Dendritic cell treated with granulocyte-macrophage colony-stimulating factor and Interleukin-4, amounts not matched to agents 40 ng/mL and 50 ng/mL, for 4 days (primary cell): ENCODE data around the gene KRTAP13-4.

Experiments used
- H3K27ac Mint-ChIP-seq: one replicate; pipeline ENCODE4 v1.8.0; 2022; ENCODE audit warnings: mild to moderate bottlenecking, mixed read lengths
- H3K27me3 Mint-ChIP-seq: one replicate; pipeline ENCODE4 v1.8.0; 2022; ENCODE audit warnings: mild to moderate bottlenecking, mixed read lengths
- H3K36me3 Mint-ChIP-seq: one replicate; pipeline ENCODE4 v1.8.0; 2022; ENCODE audit warnings: low read depth, mixed read lengths
- H3K4me1 Mint-ChIP-seq: one replicate; pipeline ENCODE4 v1.8.0; 2022; ENCODE audit warnings: low read depth, mixed read lengths
- H3K4me3 Mint-ChIP-seq: one replicate; pipeline ENCODE4 v1.8.0; 2022; ENCODE audit warnings: mild to moderate bottlenecking, moderate library complexity, mixed read lengths
- H3K9me3 Mint-ChIP-seq: one replicate; pipeline ENCODE4 v1.8.0; 2022; ENCODE audit warnings: mixed read lengths
- intact Hi-C: fragments of 100-400 bp; cut with micrococcal nuclease; formaldehyde crosslinking; loops from one replicate; pipeline ENCODE4 v1.15.0; 2022

KRTAP13-4 gene

GRCh38 chr21:30430170-30430655 lies at the start of gene KRTAP13-4:
TSS of gene KRTAP13-4 (plus strand) at chr21:30430220. CDS start at chr21:30430276, 56 bp downstream.
- Mint-ChIP-seq H3K9me3 (no peaks in the 10 kb centered on the region), H3K27ac (no peak within 1 kb of the TSS), H3K4me3 (no peak within 1 kb of the TSS), H3K36me3 (no peaks in the 10 kb centered on the region), H3K4me1 (no peaks in the 10 kb centered on the region), H3K27me3 (no peaks in the 10 kb centered on the region)
- intact Hi-C loops = no loop called here

- intact Hi-C loops = no loop called here
- no peak overlapping the region for H3K4me3 Mint-ChIP-seq
- H3K36me3 Mint-ChIP-seq = no peaks in the 10 kb centered on the region
- H3K4me1 Mint-ChIP-seq = no peaks in the 10 kb centered on the region
- H3K9me3 Mint-ChIP-seq = no peaks in the 10 kb centered on the region
- H3K27ac Mint-ChIP-seq = no peak overlapping the region
- no peaks in the 10 kb centered on the region for H3K27me3 Mint-ChIP-seq
These were observed 47.8 kb upstream of the KRTAP13-4 start for GRCh38 chr21:30382201-30382600.

GRCh38 chr21:30391492-30392025 lies 38.5 kb upstream of the KRTAP13-4 start:
- no peak overlapping the region for H3K4me3 Mint-ChIP-seq
- H3K36me3 Mint-ChIP-seq = no peaks in the 10 kb centered on the region
- intact Hi-C loops = no loop called here
- H3K9me3 Mint-ChIP-seq = peaks cover 11% of the 10 kb centered on the region
- no peak overlapping the region for H3K27ac Mint-ChIP-seq
- H3K4me1 Mint-ChIP-seq = no peaks in the 10 kb centered on the region
- H3K27me3 Mint-ChIP-seq = no peaks in the 10 kb centered on the region

GRCh38 chr21:30395731-30396130 lies 34.3 kb upstream of the KRTAP13-4 start, which contains the start of gene KRTAP13-1:
TSS of gene KRTAP13-1 (plus strand) at chr21:30396031. CDS start at chr21:30396087, 56 bp downstream.
- Mint-ChIP-seq H3K4me3 (no peak within 1 kb of the TSS), H3K27ac (no peak within 1 kb of the TSS), H3K4me1 (no peaks in the 10 kb centered on the region), H3K27me3 (no peaks in the 10 kb centered on the region), H3K36me3 (no peaks in the 10 kb centered on the region), H3K9me3 (peaks cover under 1% of the 10 kb centered on the region)
- intact Hi-C loops = no loop called here

GRCh38 chr21:30408782-30409494 lies 21.1 kb upstream of the KRTAP13-4 start:
- Mint-ChIP-seq H3K27me3 (no peaks in the 10 kb centered on the region), H3K36me3 (no peaks in the 10 kb centered on the region), H3K9me3 (no peaks in the 10 kb centered on the region), H3K4me1 (no peaks in the 10 kb centered on the region), H3K4me3 (no peak overlapping the region), H3K27ac (no peak overlapping the region)
- intact Hi-C loops = no loop called here

- Mint-ChIP-seq H3K4me3 (no peak overlapping the region), H3K27me3 (no peaks in the 10 kb centered on the region), H3K4me1 (no peaks in the 10 kb centered on the region), H3K9me3 (peaks cover 17% of the 10 kb centered on the region), H3K36me3 (no peaks in the 10 kb centered on the region), H3K27ac (no peak overlapping the region)
- intact Hi-C loops = no loop called here
These were observed 14.0 kb upstream of the KRTAP13-4 start for GRCh38 chr21:30415993-30416392.

- H3K27me3 Mint-ChIP-seq = no peaks in the 10 kb centered on the region
- H3K4me3 Mint-ChIP-seq = no peak within 1 kb of the TSS
- no peak within 1 kb of the TSS for H3K27ac Mint-ChIP-seq
- no peaks in the 10 kb centered on the region for H3K36me3 Mint-ChIP-seq
- H3K4me1 Mint-ChIP-seq = no peaks in the 10 kb centered on the region
- intact Hi-C loops = no loop called here
- H3K9me3 Mint-ChIP-seq = no peaks in the 10 kb centered on the region
These were observed 4.2 kb upstream of the KRTAP13-4 start, which contains the start of gene KRTAP13-3 for GRCh38 chr21:30425826-30426225. TSS of gene KRTAP13-3 (minus strand) at chr21:30425926. CDS start at chr21:30425912, 14 bp downstream.

GRCh38 chr21:30426731-30427130 lies 3.3 kb upstream of the KRTAP13-4 start:
- no peak overlapping the region for H3K27ac Mint-ChIP-seq
- H3K4me3 Mint-ChIP-seq = no peak overlapping the region
- H3K9me3 Mint-ChIP-seq = no peaks in the 10 kb centered on the region
- no peaks in the 10 kb centered on the region for H3K27me3 Mint-ChIP-seq
- H3K4me1 Mint-ChIP-seq = no peaks in the 10 kb centered on the region
- intact Hi-C loops = no loop called here
- H3K36me3 Mint-ChIP-seq = no peaks in the 10 kb centered on the region

GRCh38 chr21:30434033-30434631 lies 4.1 kb downstream of the KRTAP13-4 start:
- Mint-ChIP-seq H3K4me3 (no peak overlapping the region), H3K27me3 (no peaks in the 10 kb centered on the region), H3K4me1 (no peaks in the 10 kb centered on the region), H3K36me3 (no peaks in the 10 kb centered on the region), H3K9me3 (no peaks in the 10 kb centered on the region), H3K27ac (no peak overlapping the region)
- intact Hi-C loops = no loop called here

GRCh38 chr21:30437010-30437565 lies 7.1 kb downstream of the KRTAP13-4 start:
- intact Hi-C loops = no loop called here
- Mint-ChIP-seq H3K27me3 (no peaks in the 10 kb centered on the region), H3K4me1 (no peaks in the 10 kb centered on the region), H3K27ac (no peak overlapping the region), H3K36me3 (no peaks in the 10 kb centered on the region), H3K9me3 (no peaks in the 10 kb centered on the region), H3K4me3 (no peak overlapping the region)

- H3K4me1 Mint-ChIP-seq = no peaks in the 10 kb centered on the region
- no peaks in the 10 kb centered on the region for H3K9me3 Mint-ChIP-seq
- H3K27me3 Mint-ChIP-seq = no peaks in the 10 kb centered on the region
- no peaks in the 10 kb centered on the region for H3K36me3 Mint-ChIP-seq
- no peak within 1 kb of the TSS for H3K27ac Mint-ChIP-seq
- intact Hi-C loops = no loop called here
- H3K4me3 Mint-ChIP-seq = no peak within 1 kb of the TSS
These were observed 10.0 kb downstream of the KRTAP13-4 start, which contains the start of gene KRTAP15-1 for GRCh38 chr21:30439975-30440374. TSS of gene KRTAP15-1 (plus strand) at chr21:30440275. CDS start at chr21:30440328, 53 bp downstream.

- intact Hi-C loops = no loop called here
- H3K36me3 Mint-ChIP-seq = no peaks in the 10 kb centered on the region
- H3K9me3 Mint-ChIP-seq = no peaks in the 10 kb centered on the region
- H3K4me3 Mint-ChIP-seq = no peak overlapping the region
- H3K27ac Mint-ChIP-seq = no peak overlapping the region
- H3K27me3 Mint-ChIP-seq = no peaks in the 10 kb centered on the region
- H3K4me1 Mint-ChIP-seq = no peaks in the 10 kb centered on the region
These were observed 13.2 kb downstream of the KRTAP13-4 start for GRCh38 chr21:30443226-30443625.

GRCh38 chr21:30444204-30444603 lies 14.2 kb downstream of the KRTAP13-4 start:
- intact Hi-C loops = no loop called here
- Mint-ChIP-seq H3K4me3 (no peak overlapping the region), H3K27ac (no peak overlapping the region), H3K4me1 (no peaks in the 10 kb centered on the region), H3K9me3 (no peaks in the 10 kb centered on the region), H3K36me3 (no peaks in the 10 kb centered on the region), H3K27me3 (no peaks in the 10 kb centered on the region)

- no peaks in the 10 kb centered on the region for H3K4me1 Mint-ChIP-seq
- no peak overlapping the region for H3K27ac Mint-ChIP-seq
These were observed 17.0 kb downstream of the KRTAP13-4 start for GRCh38 chr21:30447056-30447455.

More at GRCh38 chr21:30447056-30447455, 17.0 kb downstream of the KRTAP13-4 start:
- intact Hi-C loops = no loop called here
- Mint-ChIP-seq H3K4me3 (no peak overlapping the region), H3K27me3 (no peaks in the 10 kb centered on the region), H3K9me3 (no peaks in the 10 kb centered on the region), H3K36me3 (no peaks in the 10 kb centered on the region)
